DMS53 treated with DMSO at 0.1 percent for 48 hours (cell line): ENCODE measurements around the gene RFC5.
"Not testable (repeated sequence)": the region's sequence is repeated elsewhere in the genome, so short reads cannot be mapped to it uniquely, and the experiment has no call there.

Source experiments
- DNase-seq: peaks from one replicate; lab custom pipeline; 2025; ENCODE audit not compliant: unreplicated experiment; lab: John Stamatoyannopoulos, UW

RFC5 gene, protein sequence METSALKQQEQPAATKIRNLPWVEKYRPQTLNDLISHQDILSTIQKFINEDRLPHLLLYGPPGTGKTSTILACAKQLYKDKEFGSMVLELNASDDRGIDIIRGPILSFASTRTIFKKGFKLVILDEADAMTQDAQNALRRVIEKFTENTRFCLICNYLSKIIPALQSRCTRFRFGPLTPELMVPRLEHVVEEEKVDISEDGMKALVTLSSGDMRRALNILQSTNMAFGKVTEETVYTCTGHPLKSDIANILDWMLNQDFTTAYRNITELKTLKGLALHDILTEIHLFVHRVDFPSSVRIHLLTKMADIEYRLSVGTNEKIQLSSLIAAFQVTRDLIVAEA

DNA sequence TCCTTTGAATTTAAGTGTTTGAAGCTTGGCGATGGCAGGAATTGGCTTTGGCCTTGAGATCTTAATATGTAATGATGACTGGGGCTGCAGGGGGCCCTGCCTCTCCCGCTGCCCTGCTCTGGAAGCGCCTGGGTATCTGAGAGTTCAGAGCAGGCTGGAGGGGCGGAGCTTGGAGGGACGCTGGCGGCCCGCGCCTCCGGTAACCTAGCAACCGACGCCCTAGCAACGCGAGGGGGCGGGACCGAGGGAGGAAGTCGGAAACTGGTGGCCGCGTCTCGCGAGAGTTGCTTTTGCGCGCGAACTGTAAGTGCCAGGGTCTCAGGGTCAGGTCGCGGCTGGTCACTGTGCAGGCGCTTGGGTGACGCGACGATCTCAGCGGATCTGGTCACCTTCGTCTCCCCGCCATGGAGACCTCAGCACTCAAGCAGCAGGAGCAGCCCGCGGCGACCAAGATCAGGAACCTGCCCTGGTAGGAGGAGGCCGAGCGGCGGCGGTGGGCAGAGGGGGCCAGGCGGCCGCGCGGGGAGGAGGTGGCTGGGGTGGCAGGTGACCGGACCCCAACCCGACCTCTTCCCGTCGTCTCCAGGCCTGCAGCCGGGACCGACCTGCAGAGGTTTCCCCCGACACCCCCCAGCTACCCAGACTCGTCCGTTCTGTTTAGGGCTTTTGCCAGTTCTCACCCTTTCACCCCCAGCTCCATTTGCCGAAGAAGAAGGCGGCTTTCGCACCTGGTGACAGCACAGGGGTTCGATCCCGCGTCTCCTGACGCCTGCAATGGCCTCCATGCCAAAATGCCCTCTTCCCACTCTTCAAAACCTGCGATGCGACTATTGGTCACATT, at the start of gene RFC5:
Gene RFC5, plus strand, starts transcription at position 280 of the 841 bp plus-strand sequence. Its CDS starts 125 bp downstream, at position 405.
- DNase-seq: peak; percentile 97

DNA sequence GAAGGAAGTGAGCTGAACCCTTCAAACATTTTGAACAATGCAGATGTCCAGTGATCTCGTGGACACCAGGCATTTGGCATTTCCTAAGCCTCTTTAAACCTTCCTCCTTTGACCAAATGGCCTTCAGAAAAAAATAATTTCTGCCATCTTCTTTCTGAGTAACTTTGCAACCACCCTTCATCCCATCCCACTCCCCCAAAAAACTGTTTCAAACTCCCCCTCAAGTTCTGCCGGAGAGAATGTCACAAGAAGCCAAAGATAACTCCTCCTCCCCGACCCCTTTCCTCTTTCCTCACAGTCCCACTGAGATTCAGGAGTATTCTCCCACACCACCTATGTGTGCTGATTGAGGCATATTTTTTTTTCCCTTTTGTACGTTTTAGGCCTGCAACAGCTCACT, 49.5 kb upstream of the RFC5 start:
- no peak for DNase-seq

DNA sequence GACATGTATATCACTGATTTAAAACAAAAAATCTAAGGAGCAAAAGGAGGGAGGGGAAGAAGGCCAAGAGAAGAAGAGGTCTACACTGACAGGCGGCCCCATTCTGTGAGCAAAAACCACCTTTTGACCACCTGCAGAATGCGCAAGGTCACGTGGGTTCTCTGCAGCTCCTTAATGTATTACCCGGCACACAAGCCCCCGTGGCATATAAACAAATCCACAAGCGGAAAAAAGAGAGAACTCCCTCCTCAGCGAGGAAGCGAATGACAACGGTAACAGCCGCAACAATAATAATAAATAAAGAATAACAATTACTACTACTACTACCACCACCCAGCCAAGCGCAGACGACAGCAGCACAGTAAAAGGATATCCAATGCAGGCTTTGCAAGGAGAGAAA, 49.0 kb upstream of the RFC5 start:
- no peak for DNase-seq

DNA sequence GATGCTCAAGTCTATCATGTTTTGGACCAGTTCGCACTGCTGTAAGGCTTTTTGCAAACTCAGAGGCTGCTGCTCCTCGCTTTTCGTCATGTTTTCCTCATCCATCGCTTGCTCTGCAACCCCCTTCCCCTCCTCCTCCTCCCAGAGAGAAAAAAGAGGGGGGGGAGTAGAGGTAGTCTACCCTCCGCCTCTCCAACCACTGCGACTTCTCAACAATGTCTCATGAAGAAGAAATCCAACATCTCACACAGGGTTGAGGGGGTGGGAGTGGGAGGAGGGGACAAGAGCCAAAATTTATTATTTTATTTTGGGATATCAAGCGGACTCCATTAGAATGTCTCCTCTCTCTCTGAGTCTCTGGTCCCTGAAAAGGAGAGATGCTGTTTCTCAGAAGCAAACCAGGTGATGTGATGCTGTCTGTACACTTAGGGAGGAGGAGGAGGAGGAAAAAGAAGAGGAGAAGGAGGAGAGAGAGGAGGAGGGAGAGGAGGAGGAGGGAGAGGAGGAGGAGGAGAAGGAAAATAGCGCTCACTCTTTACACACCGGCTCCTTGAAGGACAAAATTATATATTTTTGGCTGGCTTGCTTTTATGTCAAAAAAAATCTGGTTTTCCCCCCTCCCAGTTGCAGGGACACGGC, 48.2 kb upstream of the RFC5 start:
- no peak for DNase-seq

DNA sequence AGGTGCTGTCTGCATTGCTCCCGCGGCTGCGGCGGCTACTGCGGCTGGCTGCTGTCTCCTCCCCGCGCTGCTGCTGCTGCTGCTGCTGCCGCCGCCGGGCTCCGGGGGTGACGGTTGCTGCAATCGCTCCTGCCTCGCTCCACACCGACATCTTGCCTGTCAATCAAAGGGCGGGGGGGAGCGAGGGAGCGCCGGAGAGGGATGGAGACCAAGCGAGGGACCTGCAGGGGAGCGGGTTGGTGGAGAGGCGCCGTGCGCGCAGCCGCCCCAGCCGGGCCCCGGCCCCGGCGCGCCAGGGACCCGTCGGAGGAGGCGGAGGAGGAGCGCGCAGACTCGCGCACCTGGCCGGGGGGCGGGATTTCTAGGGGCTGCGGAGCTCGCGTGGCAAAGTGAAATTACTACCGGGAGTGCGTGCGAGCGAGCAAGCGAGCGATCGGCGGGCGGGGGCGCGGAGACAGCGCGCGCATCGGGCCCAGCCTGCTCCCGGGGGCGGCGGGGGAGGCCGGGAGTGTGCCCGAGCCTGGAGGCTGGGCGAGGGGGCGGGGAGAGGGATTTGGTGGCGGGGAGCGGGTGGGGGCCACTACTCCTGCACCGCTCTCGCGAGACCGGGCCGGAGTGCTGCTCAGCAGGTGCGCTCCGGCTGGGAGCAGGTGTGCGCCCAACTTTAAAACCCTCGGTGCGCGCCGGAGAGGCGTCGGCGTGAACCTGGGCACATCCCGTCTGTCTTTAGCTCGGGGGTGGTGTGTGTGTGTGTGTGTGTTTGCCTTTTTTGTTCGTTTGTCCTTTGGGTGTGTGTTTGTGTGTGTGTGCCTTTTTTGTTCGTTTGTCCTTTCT, 47.5 kb upstream of the RFC5 start, which contains the start of gene KSR2:
Gene KSR2, minus strand, starts transcription at position 165 of the 834 bp plus-strand sequence. CDS start 735 bp downstream, outside the sequence.
- peak; percentile 97 for DNase-seq

GRCh38 chr12:117970334-117970733, 46.2 kb upstream of the RFC5 start:
- peak; percentile 2 for DNase-seq

GRCh38 chr12:117972301-117972700, 44.2 kb upstream of the RFC5 start:
- peak; percentile 45 for DNase-seq

GRCh38 chr12:117975006-117975405, 41.5 kb upstream of the RFC5 start:
- no peak for DNase-seq

GRCh38 chr12:117977373-117977772, 39.1 kb upstream of the RFC5 start:
- no peak for DNase-seq

DNA sequence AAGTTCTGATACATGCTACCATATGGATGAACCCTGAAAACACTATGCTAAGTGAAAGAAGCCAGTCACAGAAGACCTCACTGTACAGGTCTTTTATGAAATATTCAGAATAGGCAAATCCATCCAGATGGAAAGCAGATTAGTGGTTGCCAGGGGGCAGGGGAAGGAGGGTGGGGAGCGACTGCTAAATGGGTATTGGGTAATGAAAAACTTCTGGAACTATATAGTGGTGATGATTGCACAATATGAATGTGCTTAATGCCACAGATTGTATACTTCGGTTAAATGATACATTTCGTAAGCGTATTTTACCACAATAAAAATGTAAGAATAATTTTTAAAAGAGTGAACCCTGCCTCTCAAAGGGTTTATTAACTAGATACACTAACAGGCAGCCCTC, 35.9 kb upstream of the RFC5 start:
- DNase-seq: no peak

DNA sequence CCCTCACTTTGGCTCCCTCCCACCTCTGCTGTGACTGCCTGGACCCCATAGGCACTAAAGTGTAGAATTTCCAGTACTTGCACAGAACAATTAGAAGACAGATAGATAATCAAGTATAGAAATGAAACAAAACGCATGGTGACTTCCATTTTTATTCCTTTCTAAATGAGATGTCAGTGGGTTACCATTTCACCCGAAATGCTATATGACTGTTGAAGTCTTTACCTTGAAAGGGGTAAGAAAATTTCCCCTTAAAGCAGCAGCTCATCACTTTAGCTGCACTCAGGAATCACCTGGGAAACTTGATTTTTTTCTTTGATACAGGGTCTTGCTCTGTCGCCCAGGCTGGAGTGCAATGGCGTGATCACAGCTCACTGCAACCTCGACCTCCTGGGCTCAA, 35.2 kb upstream of the RFC5 start:
- DNase-seq: no peak

- no peak for DNase-seq
Measured at GRCh38 chr12:117985182-117985581, 31.3 kb upstream of the RFC5 start.

DNA sequence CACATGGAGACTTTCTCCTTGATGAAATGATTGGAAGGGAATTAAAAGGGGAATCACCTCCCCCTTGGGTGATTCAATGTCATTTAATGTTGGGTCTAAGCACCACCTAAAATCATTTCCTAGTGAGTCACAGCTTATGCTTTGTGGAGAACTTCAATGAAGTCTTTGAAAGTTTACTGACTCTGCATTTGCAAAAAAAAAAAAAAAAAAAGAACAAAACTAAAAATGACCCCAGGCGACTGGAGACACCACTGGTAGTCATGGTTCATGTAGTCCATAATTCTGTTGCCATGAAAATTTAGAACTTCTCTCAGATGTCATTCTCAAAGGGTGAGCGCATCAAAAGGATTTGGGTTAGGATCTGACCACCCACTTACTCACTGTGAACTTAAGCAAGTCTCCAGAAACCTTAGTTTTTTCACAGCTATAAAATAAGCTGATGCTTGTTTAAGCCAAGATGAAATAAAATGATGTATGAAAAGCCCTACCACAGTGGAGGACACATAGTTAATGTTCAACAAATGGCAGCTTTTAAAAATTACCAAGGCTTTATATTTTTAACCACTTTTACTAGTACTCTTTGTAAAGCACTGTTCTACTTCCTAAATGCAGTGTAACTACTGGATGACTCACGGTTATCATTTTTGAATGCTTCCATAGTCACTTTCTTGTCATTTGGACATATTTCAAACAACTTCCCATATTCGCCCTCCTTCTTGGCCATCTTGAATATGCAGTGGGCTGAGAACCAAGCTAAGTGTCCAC, 29.6 kb upstream of the RFC5 start:
- no peak for DNase-seq

DNA sequence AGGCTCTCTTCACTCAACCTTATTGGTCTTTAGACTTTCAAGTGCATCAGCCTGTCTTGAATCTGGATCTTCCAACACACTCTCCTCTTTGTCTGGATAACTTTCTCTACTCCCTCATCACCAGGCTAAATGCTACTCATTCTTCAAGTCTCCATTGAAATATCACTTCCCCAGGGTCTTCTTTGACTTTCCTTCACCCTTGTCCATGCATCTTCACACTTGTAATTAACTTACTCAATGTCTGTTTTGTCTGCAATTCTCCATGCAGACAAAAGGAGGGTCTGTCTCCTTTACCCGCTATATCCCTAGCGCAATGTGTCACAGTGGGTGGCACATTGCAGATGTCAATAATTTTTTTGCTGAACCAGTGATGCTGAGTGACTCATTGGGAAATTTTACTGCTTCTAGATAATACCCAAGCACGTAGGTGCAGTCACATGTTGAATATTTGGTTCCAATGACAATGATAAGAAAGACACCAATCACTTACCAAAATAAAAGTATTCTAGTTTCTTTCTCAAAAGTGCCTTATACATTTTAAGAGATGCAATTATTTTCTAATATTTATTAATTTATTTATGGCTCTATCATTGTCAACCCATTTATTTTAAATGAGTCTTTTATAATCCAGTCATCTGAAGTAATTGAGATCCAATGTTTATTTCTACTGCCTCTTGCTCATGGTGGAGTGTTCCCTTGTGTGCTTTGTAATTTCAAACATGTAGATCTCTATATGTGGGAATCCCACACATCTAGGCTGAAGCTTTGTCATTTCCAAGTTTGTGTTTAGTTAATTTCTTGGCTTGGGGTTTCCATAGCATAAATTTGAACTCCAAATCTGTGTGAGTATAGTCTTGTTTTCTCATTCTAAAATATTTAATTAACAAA, 21.7 kb upstream of the RFC5 start:
- DNase-seq: no peak

GRCh38 chr12:117998719-117999118, 17.8 kb upstream of the RFC5 start:
- no peak for DNase-seq

GRCh38 chr12:117999806-118000205, 16.7 kb upstream of the RFC5 start:
- DNase-seq: not testable (repeated sequence)

- no peak for DNase-seq
Measured at GRCh38 chr12:118010903-118011302, 5.6 kb upstream of the RFC5 start.

GRCh38 chr12:118011377-118011776, 5.1 kb upstream of the RFC5 start:
- no peak for DNase-seq

DNA sequence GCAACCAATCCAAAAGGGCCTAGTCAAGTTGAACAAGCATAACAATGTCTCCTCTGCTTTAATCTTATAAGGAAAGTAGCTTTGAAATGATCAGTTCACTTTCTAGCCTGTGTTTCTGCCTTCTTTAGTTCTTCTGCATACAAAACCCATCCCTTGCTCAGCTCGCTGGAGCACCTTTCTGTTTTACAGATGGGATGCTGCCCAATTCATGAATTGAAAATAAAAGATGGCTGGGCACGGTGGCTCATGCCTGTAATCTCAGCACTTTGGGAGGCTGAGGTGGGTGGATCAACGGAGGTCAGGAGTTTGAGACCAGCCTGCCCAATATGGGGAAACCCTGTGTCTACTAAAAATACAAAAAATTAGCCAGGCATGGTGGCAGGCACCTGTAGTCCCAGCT, 4.5 kb upstream of the RFC5 start:
- DNase-seq: no peak
